OCI-LY7 (cell line): ENCODE measurements around the gene TBC1D13.

Source experiments
- CTCF ChIP-seq: fragments of 200-600 bp; sonication (generic); conservative IDR thresholded peaks from 2 replicates; pipeline ENCODE4 v1.5.1; 2014; ENCODE audit warnings: mild to moderate bottlenecking, antibody characterized with exemption, low read length, moderate library complexity, mixed read lengths
- EZH2phosphoT487 ChIP-seq: fragments of 200-600 bp; sonication (generic); IDR thresholded peaks from 2 replicates; pipeline ENCODE4 v1.6.1; 2018; ENCODE audit warnings: low read depth, borderline replicate concordance, mild to moderate bottlenecking, mixed run types, antibody characterized with exemption, low read length, moderate library complexity, mixed read lengths

DNA sequence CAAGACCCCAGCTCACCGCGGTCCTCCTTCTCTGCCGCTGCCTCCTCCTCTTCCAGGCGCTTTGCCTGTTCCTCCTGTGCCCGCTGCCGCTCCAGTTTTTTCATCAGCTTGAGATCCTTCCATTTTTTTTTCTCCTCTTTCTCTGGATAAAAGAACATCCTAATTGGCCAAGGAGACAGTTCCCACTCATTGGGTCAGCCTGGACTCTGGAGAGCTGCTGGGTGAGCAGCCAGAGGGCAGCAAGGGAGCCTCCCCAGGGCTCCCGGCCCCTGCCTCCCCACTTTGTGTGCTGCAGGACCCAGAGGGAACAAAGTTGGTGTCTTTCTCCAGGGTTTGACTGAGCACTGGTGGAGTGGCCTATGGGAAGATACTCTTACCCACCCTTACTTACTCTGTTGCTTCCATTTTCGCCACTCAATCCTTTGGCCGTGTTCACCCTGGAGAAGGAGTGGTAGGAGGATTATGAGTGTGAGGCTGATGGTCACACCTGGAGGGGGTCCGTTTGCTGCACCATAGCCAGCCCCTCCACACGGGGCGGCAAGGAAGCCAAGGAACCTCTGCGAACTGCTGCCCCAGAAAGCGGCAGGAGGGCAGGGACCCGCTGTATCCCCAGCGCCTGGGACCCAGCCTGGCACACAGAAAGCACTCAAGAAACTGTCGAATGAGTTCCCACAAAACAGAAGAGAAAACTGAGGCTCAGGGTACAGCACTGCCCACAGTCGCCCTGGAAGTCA lies 41.8 kb downstream of the TBC1D13 start:
- TF ChIP-seq CTCF: 0 out of 2 replicates have a peak, but pooled peaks have one; percentile 9
- no peak for TF ChIP-seq EZH2phosphoT487
